Gastrocnemius medialis (tissue), 4 donors: Measurements from ENCODE around the gene HMCES.

Experiments
- POLR2A ChIP-seq, 2 donors: fragments of 450-650 bp; IDR thresholded peaks; one replicate each; pipeline ENCODE4 v1.6.1; 2017; ENCODE audit warnings: antibody characterized with exemption in 2 of 2, mild to moderate bottlenecking in 2 of 2, moderate library complexity in 2 of 2
- TF ChIP-seq, protein P1 (sequence below), 5 experiments: fragments of 450-650 bp in 3 of 5; fragments of 200-600 bp in 2 of 5; sonication (generic) in 2 of 5; IDR thresholded peaks in 4 of 5; conservative IDR thresholded peaks in 1 of 5; 1 replicate in 4 of 5; 2 replicates in 1 of 5; pipeline ENCODE4 v1.5.1; 2016 to 2019; ENCODE audit warnings: antibody characterized with exemption in 5 of 5, mild to moderate bottlenecking in 3 of 5, moderate library complexity in 3 of 5

DNA sequence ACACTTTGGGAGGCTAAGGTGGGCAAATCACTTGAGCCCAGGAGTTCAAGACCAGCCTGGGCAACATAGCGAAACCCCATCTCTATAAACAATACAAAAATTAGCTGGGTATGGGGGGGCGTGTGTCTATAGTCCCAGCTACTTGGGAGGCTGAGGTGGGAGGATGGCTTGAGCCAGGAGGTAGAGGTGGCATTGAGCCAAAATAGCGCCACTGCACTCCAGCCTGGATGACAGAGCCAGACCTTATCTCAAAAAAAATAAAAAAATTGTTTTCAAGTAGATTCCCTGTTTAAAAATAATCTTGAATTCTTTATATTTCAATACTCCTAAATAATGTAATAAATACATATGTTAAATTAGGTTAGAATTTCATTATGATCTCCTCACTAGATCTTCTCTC is 9.8 kb downstream of the HMCES start:
- TF ChIP-seq, protein P1, sequence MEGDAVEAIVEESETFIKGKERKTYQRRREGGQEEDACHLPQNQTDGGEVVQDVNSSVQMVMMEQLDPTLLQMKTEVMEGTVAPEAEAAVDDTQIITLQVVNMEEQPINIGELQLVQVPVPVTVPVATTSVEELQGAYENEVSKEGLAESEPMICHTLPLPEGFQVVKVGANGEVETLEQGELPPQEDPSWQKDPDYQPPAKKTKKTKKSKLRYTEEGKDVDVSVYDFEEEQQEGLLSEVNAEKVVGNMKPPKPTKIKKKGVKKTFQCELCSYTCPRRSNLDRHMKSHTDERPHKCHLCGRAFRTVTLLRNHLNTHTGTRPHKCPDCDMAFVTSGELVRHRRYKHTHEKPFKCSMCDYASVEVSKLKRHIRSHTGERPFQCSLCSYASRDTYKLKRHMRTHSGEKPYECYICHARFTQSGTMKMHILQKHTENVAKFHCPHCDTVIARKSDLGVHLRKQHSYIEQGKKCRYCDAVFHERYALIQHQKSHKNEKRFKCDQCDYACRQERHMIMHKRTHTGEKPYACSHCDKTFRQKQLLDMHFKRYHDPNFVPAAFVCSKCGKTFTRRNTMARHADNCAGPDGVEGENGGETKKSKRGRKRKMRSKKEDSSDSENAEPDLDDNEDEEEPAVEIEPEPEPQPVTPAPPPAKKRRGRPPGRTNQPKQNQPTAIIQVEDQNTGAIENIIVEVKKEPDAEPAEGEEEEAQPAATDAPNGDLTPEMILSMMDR (IDR thresholded peaks at IDR 0.05 in 4 of 5, conservative IDR thresholded peaks at IDR 0.05 in 1 of 5) = no peak
- TF ChIP-seq POLR2A (IDR thresholded peaks at IDR 0.05) = no peak
